ENCODE data around the gene FAM20C. TPM values are rescaled to one million over a fixed set of nuclear protein-coding genes. Genes with fewer than 3 reads are reported as not detected.

Gene FAM20C
- total RNA-seq, 2 donors from 2014 or later: 1.4 to 2.8 TPM

DNA sequence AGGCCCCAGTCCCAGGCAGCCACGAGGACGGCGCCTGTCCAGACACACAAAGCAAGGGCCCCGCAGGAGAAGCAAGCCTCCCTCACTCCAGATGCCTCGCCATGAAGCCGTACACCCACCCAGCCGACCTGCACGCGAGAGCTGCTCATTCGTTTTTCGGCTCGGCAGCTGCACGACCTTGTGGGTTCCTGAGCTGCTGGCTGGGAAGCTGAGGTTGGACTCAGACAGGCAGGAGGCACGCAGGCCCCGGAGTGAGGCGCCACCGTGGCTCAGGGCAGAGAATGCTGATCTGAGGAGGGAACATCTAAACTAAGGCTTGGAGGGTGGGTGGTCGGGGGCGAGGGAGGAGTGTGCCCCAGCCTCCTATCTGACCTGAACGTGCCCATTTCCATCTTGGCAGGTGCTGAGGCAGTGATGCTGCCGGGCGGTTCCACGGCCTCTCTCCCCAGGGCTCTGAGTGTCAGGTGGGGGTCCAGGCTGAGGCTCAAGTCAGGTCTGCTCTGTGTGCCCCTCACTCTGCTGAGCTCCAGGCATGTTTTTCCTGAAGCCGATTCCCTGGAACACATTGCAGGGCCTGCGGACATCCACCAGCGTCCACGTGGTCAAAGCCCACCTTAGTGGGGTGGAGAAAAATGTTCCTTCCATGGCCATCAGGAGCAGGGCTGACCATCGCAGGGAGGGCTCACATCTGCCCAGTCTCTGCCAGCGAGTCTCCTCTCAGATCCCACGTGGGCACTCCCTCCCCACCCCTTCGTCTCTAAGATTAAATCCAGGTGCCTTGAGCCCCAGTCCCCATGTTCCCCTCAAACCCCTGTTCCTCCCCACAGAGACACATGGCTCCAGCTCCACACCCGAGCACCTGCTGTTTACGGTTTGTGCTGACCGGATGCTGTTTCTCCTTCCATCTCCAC is 28.1 kb upstream of the FAM20C start:
- ATAC-seq (no peak), DNase-seq (no peak)
- Mint-ChIP-seq H3K27me3 (peaks cover 36% of the 10 kb centered on the region), H3K36me3 (ENCODE audit: low read depth) (no peaks in the 10 kb centered on the region), H3K4me1 (no peaks in the 10 kb centered on the region), H3K27ac (no peak overlapping the region), H3K4me3 (peak overlapping the region; percentile 55)
- H3K9me3 ChIP-seq (ENCODE audit: control insufficient read depth, low read length, poor library complexity, severe bottlenecking): no peaks in the 10 kb centered on the region

DNA sequence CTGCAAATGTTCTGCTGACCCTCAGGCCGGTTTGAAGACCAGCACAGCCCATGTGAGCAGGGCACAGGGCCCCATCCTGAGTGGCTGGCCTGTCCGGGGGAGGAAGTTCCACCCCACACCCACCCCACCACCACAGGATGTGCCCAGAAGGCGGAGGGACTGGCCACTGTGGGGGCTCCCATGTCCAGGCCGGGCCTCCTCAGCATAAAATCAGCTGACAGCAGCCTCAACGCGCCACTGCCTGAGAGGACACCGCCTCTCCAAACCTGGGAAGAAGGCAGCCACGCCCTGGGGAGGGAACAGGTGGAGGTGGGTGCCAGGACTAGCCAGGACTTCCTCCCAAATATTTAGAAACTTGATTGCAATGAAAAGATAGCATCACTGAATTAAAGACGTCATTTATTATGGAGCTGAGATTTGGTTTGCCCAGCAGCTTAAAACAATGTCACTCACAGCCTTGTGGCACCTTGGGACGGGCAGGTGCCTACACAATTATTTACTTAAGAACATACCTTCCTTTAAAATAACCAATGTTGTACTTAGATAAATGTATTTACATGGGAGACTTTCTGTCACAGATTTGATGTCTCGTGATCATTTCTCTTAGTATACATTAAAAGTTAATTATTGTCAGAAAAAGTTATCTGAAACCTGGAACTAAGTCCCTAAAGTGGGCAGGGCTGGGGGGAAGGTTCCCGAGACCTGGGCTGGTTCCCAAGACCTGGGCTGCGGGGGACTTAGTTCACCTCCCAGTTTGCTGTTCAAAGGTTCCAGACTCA is 27.3 kb upstream of the FAM20C start:
- H3K27ac Mint-ChIP-seq: no peak overlapping the region
- ATAC-seq: no peak

DNA sequence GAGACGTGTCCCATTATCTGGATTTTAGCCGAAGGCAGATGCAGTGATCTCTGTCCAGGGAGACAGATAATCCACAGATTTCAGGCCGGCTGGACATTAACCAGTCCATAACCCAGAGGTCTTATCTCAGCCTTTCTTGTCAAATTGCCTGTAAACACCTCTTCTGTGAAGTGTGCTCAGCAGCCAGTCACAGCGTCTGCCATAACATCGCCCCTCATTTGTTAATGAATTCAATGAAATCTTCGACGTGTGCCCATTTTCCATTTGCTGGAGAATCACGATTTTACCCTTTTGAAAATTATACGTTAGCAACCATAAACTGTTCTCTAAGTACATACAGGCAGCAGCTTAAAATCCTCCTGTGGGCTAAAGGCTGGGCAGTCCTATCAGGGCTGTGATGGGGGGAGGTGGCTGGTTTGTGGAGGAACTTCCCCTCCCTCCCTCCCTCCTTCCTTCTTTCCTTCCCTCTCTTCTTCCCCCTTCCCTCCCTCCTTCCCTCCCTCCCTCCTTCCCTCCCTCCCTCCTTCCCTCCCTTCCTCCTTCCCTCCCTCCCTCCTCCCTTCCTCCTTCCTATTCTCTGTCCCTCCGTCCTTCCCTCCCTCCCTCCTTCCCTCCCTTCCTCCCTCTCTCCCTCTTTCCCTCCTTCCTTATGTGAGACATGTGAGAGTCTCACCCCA is 26.6 kb upstream of the FAM20C start:
- no peak overlapping the region for H3K27ac Mint-ChIP-seq
- ATAC-seq (no peak), DNase-seq (no peak)
- peaks cover 5% of the 10 kb centered on the region for H3K36me3 Mint-ChIP-seq (ENCODE audit: low read depth)
- H3K4me3 Mint-ChIP-seq: no peak overlapping the region
- H3K4me1 Mint-ChIP-seq: no peaks in the 10 kb centered on the region
- H3K9me3 ChIP-seq (ENCODE audit: control insufficient read depth, low read length, poor library complexity, severe bottlenecking): no peaks in the 10 kb centered on the region
- H3K27me3 Mint-ChIP-seq: peaks cover 52% of the 10 kb centered on the region

More for the DNA sequence above, 27.3 kb upstream of the FAM20C start:
- peaks cover 45% of the 10 kb centered on the region for H3K27me3 Mint-ChIP-seq
- no peak for DNase-seq
- H3K4me1 Mint-ChIP-seq: no peaks in the 10 kb centered on the region
- peak overlapping the region; percentile 55 for H3K4me3 Mint-ChIP-seq
- peaks cover 2% of the 10 kb centered on the region for H3K36me3 Mint-ChIP-seq (ENCODE audit: low read depth)
- no peaks in the 10 kb centered on the region for H3K9me3 ChIP-seq (ENCODE audit: control insufficient read depth, low read length, poor library complexity, severe bottlenecking)

DNA sequence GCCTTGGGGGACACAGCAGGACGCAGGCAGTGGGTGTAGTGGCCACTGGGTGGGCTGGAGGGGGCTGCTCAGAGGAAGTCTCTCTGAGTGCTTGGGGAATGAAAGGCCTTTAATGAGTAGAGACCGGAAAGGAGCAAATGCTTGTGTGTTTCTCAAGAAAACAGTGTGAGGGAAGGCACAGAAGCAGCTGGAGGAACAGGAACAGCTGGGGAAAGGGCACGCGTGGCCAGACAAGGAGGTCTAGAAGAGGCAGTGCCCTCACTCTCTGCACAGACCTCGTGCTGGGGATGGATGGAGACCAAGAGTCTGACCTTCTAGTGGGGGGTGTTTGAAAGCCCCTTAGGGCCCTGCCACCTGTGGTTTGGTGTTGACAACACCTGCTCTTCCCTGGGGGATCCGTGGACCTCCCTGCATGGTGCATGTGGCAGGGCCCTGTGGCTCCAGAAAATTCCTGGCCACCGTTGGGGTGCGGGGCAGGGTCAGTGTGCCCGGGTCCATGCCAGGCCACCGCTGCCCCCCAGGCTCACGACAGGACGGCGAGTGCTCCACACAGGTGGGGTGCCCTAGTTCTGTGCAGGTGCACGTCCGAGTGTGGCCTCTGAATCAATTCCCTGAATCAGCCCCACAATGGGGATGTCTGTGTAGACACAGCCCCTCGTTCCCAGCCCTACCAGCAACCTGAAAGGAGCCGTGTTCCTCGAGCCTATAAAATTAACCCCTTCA is 25.9 kb upstream of the FAM20C start:
- no peaks in the 10 kb centered on the region for H3K4me1 Mint-ChIP-seq

DNA sequence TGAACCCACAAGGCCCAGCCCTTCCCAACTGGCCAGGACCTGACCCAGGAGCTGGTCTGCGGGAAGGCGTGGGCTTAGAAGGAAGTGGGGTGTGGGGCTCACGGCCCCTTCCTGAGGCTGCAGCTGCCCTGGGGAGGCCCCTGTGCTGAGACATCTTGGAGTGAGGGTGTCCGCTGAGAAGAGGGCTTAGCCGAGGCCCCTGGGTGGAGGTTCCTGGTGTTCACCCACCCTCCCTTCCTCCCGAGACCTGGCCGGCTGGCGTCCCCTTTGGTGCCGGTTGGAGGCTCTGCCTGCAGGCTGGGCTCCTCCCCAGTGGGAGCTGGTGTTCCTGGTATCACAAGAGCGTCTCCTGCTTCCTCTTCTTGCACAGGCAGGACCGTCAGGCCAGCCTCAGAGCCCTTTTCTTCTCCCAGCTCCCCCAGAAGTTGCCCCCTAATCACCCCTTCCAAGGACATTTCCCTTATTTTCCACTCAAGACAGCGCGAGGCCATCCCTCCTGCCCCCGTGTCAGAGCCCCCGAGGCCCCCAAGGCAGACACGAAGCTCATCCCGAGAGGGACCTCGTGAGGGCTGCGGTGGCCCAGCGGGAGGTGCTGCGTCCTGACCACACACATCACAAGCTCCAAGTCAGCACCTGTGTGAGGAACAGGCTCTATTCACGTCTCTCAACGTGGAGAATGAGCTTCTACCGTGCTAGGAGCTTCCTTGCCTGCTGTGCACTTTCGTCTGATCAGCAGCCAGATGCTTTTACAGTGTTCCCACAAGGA is 25.1 kb upstream of the FAM20C start:
- Mint-ChIP-seq H3K4me1 (no peaks in the 10 kb centered on the region), H3K36me3 (ENCODE audit: low read depth) (peaks cover 5% of the 10 kb centered on the region), H3K27ac (no peak overlapping the region)

More for the DNA sequence above, 25.9 kb upstream of the FAM20C start:
- DNase-seq (no peak), ATAC-seq (no peak)
- Mint-ChIP-seq H3K36me3 (ENCODE audit: low read depth) (peaks cover 5% of the 10 kb centered on the region), H3K27me3 (peaks cover 53% of the 10 kb centered on the region), H3K4me3 (no peak overlapping the region), H3K27ac (no peak overlapping the region)
- H3K9me3 ChIP-seq (ENCODE audit: control insufficient read depth, low read length, poor library complexity, severe bottlenecking): no peaks in the 10 kb centered on the region

DNA sequence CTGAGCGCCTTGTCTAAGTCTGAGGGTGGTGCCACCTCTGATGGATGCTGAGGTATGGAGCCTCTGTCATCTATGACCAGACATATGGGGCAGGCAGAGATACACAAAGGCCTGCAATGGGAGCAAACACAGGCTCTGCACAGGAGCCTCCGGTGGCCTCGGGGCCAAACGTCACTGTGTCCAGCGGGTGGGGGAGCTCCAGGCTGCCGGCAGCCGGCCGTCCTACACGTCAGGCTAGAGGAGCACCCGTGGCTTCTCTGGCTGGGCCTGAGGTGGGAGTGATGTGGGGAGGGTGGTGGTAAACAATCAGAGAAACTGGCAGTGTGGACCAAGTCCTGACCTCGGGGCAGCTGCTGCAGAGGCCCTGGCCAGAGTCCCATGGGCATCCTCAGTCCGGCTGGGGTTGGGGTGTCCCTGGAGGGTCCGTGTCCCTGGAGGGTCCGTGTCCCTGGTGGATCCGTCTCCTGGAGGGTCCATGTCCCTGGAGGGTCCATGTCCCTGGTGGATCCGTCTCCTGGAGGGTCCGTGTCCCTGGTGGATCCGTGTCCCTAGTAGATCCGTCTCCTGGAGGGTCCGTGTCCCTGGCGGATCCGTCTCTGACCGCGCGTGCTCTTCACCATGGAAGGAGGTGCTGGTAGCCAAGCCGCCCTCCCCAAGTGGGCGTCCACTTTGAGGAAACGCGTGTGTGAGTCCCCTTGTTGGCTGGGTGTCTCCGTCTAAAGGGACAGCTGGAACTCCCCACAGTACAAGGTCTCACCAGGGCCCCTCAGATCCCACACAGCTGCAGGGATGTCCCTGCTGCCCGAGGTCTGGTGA is 24.2 kb upstream of the FAM20C start:
- no peak for DNase-seq
- no peaks in the 10 kb centered on the region for H3K4me1 Mint-ChIP-seq

More for the DNA sequence above, 25.1 kb upstream of the FAM20C start:
- no peak for ATAC-seq
- no peak for DNase-seq
- H3K4me3 Mint-ChIP-seq: no peak overlapping the region
- peaks cover 60% of the 10 kb centered on the region for H3K27me3 Mint-ChIP-seq
- H3K9me3 ChIP-seq (ENCODE audit: control insufficient read depth, low read length, poor library complexity, severe bottlenecking): no peaks in the 10 kb centered on the region

DNA sequence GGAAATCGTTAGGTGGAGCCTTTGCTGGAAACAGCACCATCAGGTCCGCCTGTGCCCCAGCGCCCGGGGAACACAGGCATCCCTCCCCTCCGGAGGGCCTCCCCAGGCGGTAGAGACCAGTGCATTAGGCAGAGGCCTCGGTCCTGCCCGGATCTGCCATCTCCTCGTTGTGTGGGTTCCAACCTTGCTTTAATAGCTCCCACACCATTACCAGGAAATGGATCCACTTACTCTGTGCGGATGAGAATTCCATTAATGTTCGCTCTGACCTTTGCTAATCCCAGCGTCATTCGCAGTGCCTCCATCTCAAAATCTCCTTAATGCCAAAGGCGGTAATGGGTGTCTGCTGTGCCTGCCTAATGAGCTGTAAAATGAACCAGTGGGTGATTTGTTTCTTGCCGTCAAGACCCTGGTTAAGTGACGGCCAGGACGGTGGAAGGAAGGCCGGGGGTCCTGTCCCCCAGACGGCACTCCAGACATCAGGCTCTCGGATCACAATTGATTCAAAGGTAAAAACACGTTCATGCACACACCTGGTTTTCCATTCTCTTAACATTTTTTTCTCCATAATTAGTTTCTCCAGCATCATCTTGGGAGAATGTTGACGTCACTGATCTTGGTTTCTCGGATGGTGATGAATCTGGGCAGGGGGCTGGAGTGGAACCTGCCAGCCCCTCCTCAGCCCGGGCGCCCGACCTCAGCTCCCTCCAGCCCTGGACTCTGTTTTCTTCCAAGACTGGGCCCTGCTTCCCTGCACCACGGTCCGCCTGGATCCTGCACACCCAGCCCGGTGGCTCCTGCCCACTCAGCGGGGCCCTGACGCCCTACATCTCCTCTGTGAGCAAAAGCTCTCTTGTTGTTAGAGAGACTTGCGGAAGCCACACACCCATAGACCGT is 22.8 kb upstream of the FAM20C start:
- Mint-ChIP-seq H3K4me3 (no peak overlapping the region), H3K36me3 (ENCODE audit: low read depth) (peaks cover 5% of the 10 kb centered on the region), H3K27me3 (peaks cover 48% of the 10 kb centered on the region)

More for the DNA sequence above, 24.2 kb upstream of the FAM20C start:
- peaks cover 5% of the 10 kb centered on the region for H3K36me3 Mint-ChIP-seq (ENCODE audit: low read depth)
- H3K4me3 Mint-ChIP-seq: no peak overlapping the region
- no peak for ATAC-seq
- no peaks in the 10 kb centered on the region for H3K9me3 ChIP-seq (ENCODE audit: control insufficient read depth, low read length, poor library complexity, severe bottlenecking)
- H3K27me3 Mint-ChIP-seq: peaks cover 57% of the 10 kb centered on the region
- no peak overlapping the region for H3K27ac Mint-ChIP-seq

DNA sequence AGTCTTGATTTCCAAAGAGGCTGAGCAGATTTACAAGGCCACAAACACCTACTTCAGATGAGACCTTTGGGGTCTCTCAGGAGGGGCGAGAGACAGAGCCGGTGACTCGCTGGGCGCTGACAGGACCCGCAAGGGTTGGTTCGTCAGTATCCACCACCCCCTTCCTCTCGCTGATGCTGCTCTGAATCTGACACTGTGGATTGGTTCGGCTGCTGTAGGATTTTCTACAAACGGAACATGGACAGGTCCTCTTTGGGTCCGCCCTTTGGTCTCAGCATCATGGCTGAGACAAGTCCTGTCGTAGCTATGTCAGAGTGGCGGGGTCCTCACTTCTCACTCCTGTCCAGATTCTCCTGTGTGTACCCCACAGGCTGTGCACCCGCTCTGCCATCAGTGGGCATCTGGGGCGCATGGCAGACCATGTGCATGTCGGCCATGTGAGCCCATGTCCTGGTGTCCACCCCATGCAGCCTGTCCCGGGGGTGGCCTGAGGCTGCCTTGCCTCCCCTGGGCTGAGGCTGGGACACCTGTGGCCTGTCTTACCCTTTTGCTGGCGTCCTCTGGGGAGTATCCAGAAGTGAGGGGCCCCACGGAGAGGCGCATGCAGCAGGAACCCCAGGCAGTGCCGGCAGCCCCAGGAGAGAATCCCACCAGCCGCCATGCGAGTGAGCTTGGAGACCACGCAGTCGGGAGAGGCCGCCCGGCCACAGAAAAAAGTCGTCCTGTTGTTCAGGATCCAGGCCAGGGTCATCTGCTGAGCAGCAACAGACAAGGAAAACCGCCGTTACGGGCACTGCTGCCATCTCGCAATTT is 21.6 kb upstream of the FAM20C start:
- no peak overlapping the region for H3K4me3 Mint-ChIP-seq
- H3K4me1 Mint-ChIP-seq: no peaks in the 10 kb centered on the region
- peaks cover 5% of the 10 kb centered on the region for H3K36me3 Mint-ChIP-seq (ENCODE audit: low read depth)
- H3K27me3 Mint-ChIP-seq: peaks cover 43% of the 10 kb centered on the region
- H3K27ac Mint-ChIP-seq: no peak overlapping the region
- no peak for DNase-seq
- H3K9me3 ChIP-seq (ENCODE audit: control insufficient read depth, low read length, poor library complexity, severe bottlenecking): no peaks in the 10 kb centered on the region
- ATAC-seq: no peak

More for the DNA sequence above, 22.8 kb upstream of the FAM20C start:
- Mint-ChIP-seq H3K4me1 (no peaks in the 10 kb centered on the region), H3K27ac (no peak overlapping the region)
- DNase-seq: no peak
- no peak for ATAC-seq
- no peaks in the 10 kb centered on the region for H3K9me3 ChIP-seq (ENCODE audit: control insufficient read depth, low read length, poor library complexity, severe bottlenecking)

DNA sequence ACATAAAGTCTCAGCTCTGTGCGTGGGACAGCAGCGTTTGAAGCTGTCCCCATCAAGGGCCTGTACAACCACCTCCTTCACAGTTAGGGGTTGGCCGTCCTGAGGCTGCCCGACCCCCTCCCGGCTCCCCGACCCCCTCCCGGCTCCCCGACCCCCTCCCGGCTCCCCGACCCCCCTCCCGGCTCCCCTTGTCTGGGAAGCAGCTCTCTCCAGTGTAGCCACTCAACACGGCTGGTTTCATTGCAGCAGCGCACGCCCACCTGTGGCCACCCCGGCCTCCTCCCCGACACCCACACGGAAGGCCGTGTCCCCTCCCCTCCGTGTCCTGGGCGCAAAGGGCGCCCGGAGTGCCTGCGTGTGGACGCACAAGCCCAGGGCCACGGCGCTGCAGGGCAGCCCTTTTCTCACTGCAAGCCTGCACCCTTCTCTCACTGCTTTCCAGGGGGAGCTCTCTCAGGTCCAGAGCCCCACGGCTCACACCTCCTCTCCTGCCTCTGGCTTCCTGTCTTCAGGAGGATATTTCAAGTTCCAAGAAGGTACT is 20.9 kb upstream of the FAM20C start:
- Mint-ChIP-seq H3K27me3 (peaks cover 41% of the 10 kb centered on the region), H3K27ac (no peak overlapping the region), H3K4me1 (no peaks in the 10 kb centered on the region), H3K36me3 (ENCODE audit: low read depth) (peaks cover 5% of the 10 kb centered on the region), H3K4me3 (no peak overlapping the region)
- no peak for ATAC-seq
- no peak for DNase-seq
- H3K9me3 ChIP-seq (ENCODE audit: control insufficient read depth, low read length, poor library complexity, severe bottlenecking): no peaks in the 10 kb centered on the region

DNA sequence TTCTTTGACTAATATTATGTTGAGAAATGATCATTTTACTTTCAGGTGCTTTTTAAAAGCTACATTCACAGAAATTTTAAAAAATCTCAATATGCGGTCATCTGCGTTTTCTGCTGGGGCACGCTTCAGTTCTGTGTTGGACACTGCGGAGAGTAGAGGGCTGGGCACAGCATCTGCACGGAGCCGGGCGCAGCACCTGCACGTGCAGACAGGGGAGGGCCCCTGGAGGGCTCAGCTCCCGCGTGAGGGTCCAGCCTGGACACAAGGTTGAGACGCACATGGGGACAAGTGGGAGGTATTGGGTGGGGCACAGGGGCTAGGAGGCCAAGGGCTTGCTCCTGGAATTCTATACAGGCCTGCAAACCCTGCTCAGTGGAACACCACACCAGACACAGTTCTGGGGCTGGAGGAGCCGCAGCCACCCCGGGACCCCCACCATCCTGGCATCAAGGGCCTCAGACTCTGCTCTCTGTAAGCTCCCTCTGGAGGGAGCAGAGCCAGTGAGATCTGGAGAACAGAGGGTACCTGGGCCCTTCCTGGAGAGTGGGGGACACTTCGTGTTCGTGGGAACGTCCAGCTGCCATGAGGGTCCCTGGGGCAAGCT is 20.4 kb upstream of the FAM20C start:
- ATAC-seq (no peak), DNase-seq (no peak)
- Mint-ChIP-seq H3K27ac (no peak overlapping the region), H3K36me3 (ENCODE audit: low read depth) (peaks cover 5% of the 10 kb centered on the region), H3K27me3 (peaks cover 35% of the 10 kb centered on the region), H3K4me3 (no peak overlapping the region), H3K4me1 (no peaks in the 10 kb centered on the region)
- no peaks in the 10 kb centered on the region for H3K9me3 ChIP-seq (ENCODE audit: control insufficient read depth, low read length, poor library complexity, severe bottlenecking)

Measured in T-helper 17 cell (primary cell).